GM18907 (cell line): ENCODE measurements around the gene FSTL4.

Experiments
- ATAC-seq: cut with Tn5 transposase; IDR thresholded peaks from one replicate; pipeline ENCODE4 v1.9.1; 2021; ENCODE audit warnings: mild to moderate bottlenecking, moderate library complexity; ENCODE audit not compliant: unreplicated experiment

The FSTL4 gene

GRCh38 chr5:133611357-133612248 is 738 bp downstream of the FSTL4 start:
- no peak for ATAC-seq

- no peak for ATAC-seq
Observed at GRCh38 chr5:133610489-133611356, 1.6 kb downstream of the FSTL4 start.

- ATAC-seq = no peak
Observed at GRCh38 chr5:133607451-133607850, 4.9 kb downstream of the FSTL4 start.

GRCh38 chr5:133606835-133607234 is 5.5 kb downstream of the FSTL4 start:
- no peak for ATAC-seq

GRCh38 chr5:133605323-133605722 is 7.0 kb downstream of the FSTL4 start:
- ATAC-seq = no peak

GRCh38 chr5:133603711-133604110 is 8.6 kb downstream of the FSTL4 start:
- ATAC-seq = no peak

- ATAC-seq = no peak
Observed at GRCh38 chr5:133602835-133603380, 9.4 kb downstream of the FSTL4 start.

- no peak for ATAC-seq
Observed at GRCh38 chr5:133599600-133599999, 12.7 kb downstream of the FSTL4 start.

- no peak for ATAC-seq
Observed at GRCh38 chr5:133599044-133599443, 13.3 kb downstream of the FSTL4 start.

GRCh38 chr5:133596049-133596448 is 16.3 kb downstream of the FSTL4 start:
- ATAC-seq = no peak

GRCh38 chr5:133595465-133595864 is 16.9 kb downstream of the FSTL4 start:
- no peak for ATAC-seq

- ATAC-seq = no peak
Observed at GRCh38 chr5:133589286-133589685, 23.1 kb downstream of the FSTL4 start.

- no peak for ATAC-seq
Observed at GRCh38 chr5:133582971-133583370, 29.4 kb downstream of the FSTL4 start.

GRCh38 chr5:133581918-133582317 is 30.4 kb downstream of the FSTL4 start:
- ATAC-seq = no peak

- no peak for ATAC-seq
Observed at GRCh38 chr5:133581348-133581747, 31.0 kb downstream of the FSTL4 start.

GRCh38 chr5:133580618-133581017 is 31.7 kb downstream of the FSTL4 start:
- no peak for ATAC-seq

- no peak for ATAC-seq
Observed at GRCh38 chr5:133579766-133580165, 32.6 kb downstream of the FSTL4 start.

- no peak for ATAC-seq
Observed at GRCh38 chr5:133569347-133569746, 43.0 kb downstream of the FSTL4 start.

GRCh38 chr5:133565993-133566392 is 46.3 kb downstream of the FSTL4 start:
- ATAC-seq = no peak

GRCh38 chr5:133564921-133565565 is 47.3 kb downstream of the FSTL4 start:
- no peak for ATAC-seq

- ATAC-seq = no peak
Observed at GRCh38 chr5:133562554-133562953, 49.8 kb downstream of the FSTL4 start.
